Fibroblast of skin of back (primary cell): ENCODE results near the gene HS3ST2. TPM values are rescaled to one million over a fixed set of nuclear protein-coding genes. Genes with fewer than 3 reads are reported as not detected.
A peak's percentile ranks its signal among the peaks of the same experiment; 100 is the strongest.

Source experiments
- DNase-seq: peaks from one replicate; pipeline ENCODE4 v3.0.0-alpha.2; 2013
- polyA plus RNA-seq, 2 experiments: library from polyadenylated mRNA; unstranded; fragments of 120-200 nt; gene quantifications; one replicate each; pipeline ENCODE4 v1.2.1, GENCODE V29; 2013; ENCODE audit not compliant: insufficient read length in 2 of 2

HS3ST2 gene
- polyA plus RNA-seq (2013, experiment 1 of 2; ENCODE audit: insufficient read length), result not detected
- polyA plus RNA-seq (2013, experiment 2 of 2; ENCODE audit: insufficient read length), result not detected

- peak; percentile 22 for DNase-seq
Measured at GRCh38 chr16:22813948-22814710, at the start of gene HS3ST2. TSS of gene HS3ST2 (plus strand) at chr16:22814162. CDS start at chr16:22814611, 449 bp downstream.

GRCh38 chr16:22764662-22765327 is 49.2 kb upstream of the HS3ST2 start:
- DNase-seq, result no peak

GRCh38 chr16:22765479-22765878 is 48.5 kb upstream of the HS3ST2 start:
- DNase-seq, result no peak

- no peak for DNase-seq
Measured at GRCh38 chr16:22770866-22771265, 43.1 kb upstream of the HS3ST2 start.

GRCh38 chr16:22771551-22771950 is 42.4 kb upstream of the HS3ST2 start:
- no peak for DNase-seq

GRCh38 chr16:22775220-22775922 is 38.6 kb upstream of the HS3ST2 start:
- no peak for DNase-seq

- DNase-seq, result no peak
Measured at GRCh38 chr16:22781480-22781879, 32.5 kb upstream of the HS3ST2 start.

- no peak for DNase-seq
Measured at GRCh38 chr16:22782314-22782713, 31.6 kb upstream of the HS3ST2 start.

- no peak for DNase-seq
Measured at GRCh38 chr16:22784690-22785214, 29.2 kb upstream of the HS3ST2 start.

- DNase-seq, result no peak
Measured at GRCh38 chr16:22785552-22785951, 28.4 kb upstream of the HS3ST2 start.

- no peak for DNase-seq
Measured at GRCh38 chr16:22786284-22786683, 27.7 kb upstream of the HS3ST2 start.

GRCh38 chr16:22786691-22787090 is 27.3 kb upstream of the HS3ST2 start:
- DNase-seq, result peak; percentile 8

- peak; percentile 83 for DNase-seq
Measured at GRCh38 chr16:22787466-22788192, 26.3 kb upstream of the HS3ST2 start.

- peak; percentile 0 for DNase-seq
Measured at GRCh38 chr16:22788193-22788530, 25.8 kb upstream of the HS3ST2 start.

GRCh38 chr16:22789281-22789945 is 24.5 kb upstream of the HS3ST2 start:
- no peak for DNase-seq

- DNase-seq, result no peak
Measured at GRCh38 chr16:22797551-22797950, 16.4 kb upstream of the HS3ST2 start.

- no peak for DNase-seq
Measured at GRCh38 chr16:22799113-22799512, 14.8 kb upstream of the HS3ST2 start.

GRCh38 chr16:22804893-22805292 is 9.1 kb upstream of the HS3ST2 start:
- no peak for DNase-seq

- DNase-seq, result no peak
Measured at GRCh38 chr16:22805326-22805725, 8.6 kb upstream of the HS3ST2 start.

GRCh38 chr16:22806811-22807210 is 7.2 kb upstream of the HS3ST2 start:
- no peak for DNase-seq

GRCh38 chr16:22810226-22810625 is 3.7 kb upstream of the HS3ST2 start:
- DNase-seq, result no peak
